Hepatocyte (in vitro differentiated cells): ENCODE results near the gene RASIP1.

Experiments used
- CTCF ChIP-seq: fragments of 200-600 bp; sonication (generic); IDR thresholded peaks from 2 replicates; pipeline ENCODE4 v1.5.1; 2016; ENCODE audit warnings: antibody characterized with exemption, mild to moderate bottlenecking; ENCODE audit not compliant: poor library complexity
- EZH2 ChIP-seq: fragments of 200-600 bp; sonication (generic); IDR thresholded peaks from 2 replicates; pipeline ENCODE4 v1.6.1; 2016; ENCODE audit warnings: antibody characterized with exemption, mild to moderate bottlenecking, borderline replicate concordance
- EZH2phosphoT487 ChIP-seq: fragments of 200-600 bp; sonication (generic); IDR thresholded peaks from one replicate; pipeline ENCODE4 v1.6.1; 2018; ENCODE audit warnings: antibody characterized with exemption, mild to moderate bottlenecking, low read depth, moderate library complexity; ENCODE audit not compliant: unreplicated experiment, severe bottlenecking

DNA sequence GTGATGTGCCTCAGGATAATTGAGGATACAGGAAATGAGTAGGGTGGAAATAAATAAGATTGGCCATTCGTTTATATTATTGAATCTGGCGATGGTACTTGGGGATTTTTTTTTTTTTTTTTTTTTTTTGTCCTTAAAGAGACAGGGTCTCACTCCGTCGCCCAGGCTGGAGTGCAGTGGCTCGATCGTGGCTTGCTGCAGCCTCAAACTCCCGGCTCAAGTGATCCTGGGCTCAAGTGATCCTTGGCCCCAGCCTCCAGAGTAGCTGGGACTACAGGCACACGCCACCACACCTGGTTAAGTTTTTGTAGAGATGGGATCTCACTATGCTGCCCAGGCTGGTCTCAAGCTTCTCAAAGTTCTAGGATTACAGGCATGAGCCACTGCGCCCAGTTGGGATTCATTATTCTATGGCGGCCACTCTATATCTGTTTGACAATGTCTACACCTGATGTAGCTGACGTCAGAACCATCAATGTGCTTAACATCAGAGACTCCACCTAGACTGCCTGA is 18.2 kb downstream of the RASIP1 start:
- TF ChIP-seq EZH2 (no peak), CTCF (no peak), EZH2phosphoT487 (no peak)
